ENCODE results near the gene OR8B3. TPM values are rescaled to one million over a fixed set of nuclear protein-coding genes. Genes with fewer than 3 reads are reported as not detected.

The OR8B3 gene
- total and polyA plus RNA-seq, 4 donors: not detected

- H3K27me3 ChIP-seq (ENCODE audit: control insufficient read depth in 3 of 3, insufficient read depth in 3 of 3, low read length in 2 of 3): no peaks in the 10 kb centered on the region
- no peaks in the 10 kb centered on the region for H3K4me1 ChIP-seq (ENCODE audit: control insufficient read depth in 5 of 5, insufficient read depth in 5 of 5, low read length in 5 of 5)
- TF ChIP-seq CTCF (IDR thresholded peaks at IDR 0.05; ENCODE audit: control extremely low read depth, extremely low read depth): no peak
- no peak overlapping the region for H3K27ac ChIP-seq (ENCODE audit: low read depth in 1 of 2, low read length in 1 of 2)
- no peaks in the 10 kb centered on the region for H3K36me3 ChIP-seq (ENCODE audit: control insufficient read depth in 4 of 4, insufficient read depth in 4 of 4, low read length in 4 of 4)
- 93 to 97% methylated on average over 2 of the region's 2 CpGs for WGBS, 2 donors
- H3K9me3 ChIP-seq (ENCODE audit: control insufficient read depth in 4 of 4, insufficient read depth in 3 of 4, low read length in 3 of 4): no peaks in the 10 kb centered on the region
- H3K9ac ChIP-seq (ENCODE audit: insufficient read depth in 1 of 2, low read length in 2 of 2): no peak overlapping the region
- H3K4me3 ChIP-seq: no peak overlapping the region
- ATAC-seq (ENCODE audit: insufficient read depth, low FRiP score): no peak
- no peak for DNase-seq
These were observed 18.2 kb downstream of the OR8B3 start for GRCh38 chr11:124380585-124380984.

GRCh38 chr11:124376280-124376679, 22.5 kb downstream of the OR8B3 start:
- Histone ChIP-seq H3K27ac (ENCODE audit: low read depth in 1 of 2, low read length in 1 of 2) (no peak overlapping the region), H3K4me1 (ENCODE audit: control insufficient read depth in 5 of 5, insufficient read depth in 5 of 5, low read length in 5 of 5) (no peaks in the 10 kb centered on the region), H3K4me3 (no peak overlapping the region), H3K36me3 (ENCODE audit: control insufficient read depth in 4 of 4, insufficient read depth in 4 of 4, low read length in 4 of 4) (no peaks in the 10 kb centered on the region), H3K9me3 (ENCODE audit: control insufficient read depth in 4 of 4, insufficient read depth in 3 of 4, low read length in 3 of 4) (no peaks in the 10 kb centered on the region), H3K27me3 (ENCODE audit: control insufficient read depth in 3 of 3, insufficient read depth in 3 of 3, low read length in 2 of 3) (peaks cover 0 to 4% (median 0%) of the 10 kb centered on the region in 3 donors), H3K9ac (ENCODE audit: insufficient read depth in 1 of 2, low read length in 2 of 2) (no peak overlapping the region)
- DNase-seq: no peak
- no peak for ATAC-seq (ENCODE audit: insufficient read depth, low FRiP score)
- 84 to 93% methylated on average over 3 of the region's 3 CpGs for WGBS, 2 donors
- TF ChIP-seq CTCF (IDR thresholded peaks at IDR 0.05; ENCODE audit: control extremely low read depth, extremely low read depth): no peak

- Histone ChIP-seq H3K9ac (ENCODE audit: insufficient read depth in 1 of 2, low read length in 2 of 2) (no peak overlapping the region), H3K27me3 (ENCODE audit: control insufficient read depth in 3 of 3, insufficient read depth in 3 of 3, low read length in 2 of 3) (no peaks in the 10 kb centered on the region), H3K9me3 (ENCODE audit: control insufficient read depth in 4 of 4, insufficient read depth in 3 of 4, low read length in 3 of 4) (peaks cover 0 to 2% (median 0%) of the 10 kb centered on the region in 4 donors), H3K36me3 (ENCODE audit: control insufficient read depth in 4 of 4, insufficient read depth in 4 of 4, low read length in 4 of 4) (no peaks in the 10 kb centered on the region), H3K27ac (ENCODE audit: low read depth in 1 of 2, low read length in 1 of 2) (no peak overlapping the region), H3K4me3 (no peak overlapping the region), H3K4me1 (ENCODE audit: control insufficient read depth in 5 of 5, insufficient read depth in 5 of 5, low read length in 5 of 5) (no peaks in the 10 kb centered on the region)
- TF ChIP-seq CTCF (IDR thresholded peaks at IDR 0.05; ENCODE audit: control extremely low read depth, extremely low read depth): no peak
- 34 to 35% methylated on average over 2 of the region's 2 CpGs for WGBS, 2 donors
- ATAC-seq (ENCODE audit: insufficient read depth, low FRiP score): no peak
- DNase-seq: no peak
These were observed 39.3 kb downstream of the OR8B3 start for GRCh38 chr11:124359566-124359965.

GRCh38 chr11:124346311-124346955, 52.4 kb downstream of the OR8B3 start:
- no peak for TF ChIP-seq CTCF (IDR thresholded peaks at IDR 0.05; ENCODE audit: control extremely low read depth, extremely low read depth)
- Histone ChIP-seq H3K27ac (ENCODE audit: low read depth in 1 of 2, low read length in 1 of 2) (no peak overlapping the region), H3K9ac (ENCODE audit: insufficient read depth in 1 of 2, low read length in 2 of 2) (no peak overlapping the region), H3K36me3 (ENCODE audit: control insufficient read depth in 4 of 4, insufficient read depth in 4 of 4, low read length in 4 of 4) (no peaks in the 10 kb centered on the region), H3K4me3 (no peak overlapping the region), H3K27me3 (ENCODE audit: control insufficient read depth in 3 of 3, insufficient read depth in 3 of 3, low read length in 2 of 3) (no peaks in the 10 kb centered on the region), H3K9me3 (ENCODE audit: control insufficient read depth in 4 of 4, insufficient read depth in 3 of 4, low read length in 3 of 4) (peaks cover 0 to 2% (median 0%) of the 10 kb centered on the region in 4 donors), H3K4me1 (ENCODE audit: control insufficient read depth in 5 of 5, insufficient read depth in 5 of 5, low read length in 5 of 5) (no peaks in the 10 kb centered on the region)
- ATAC-seq (ENCODE audit: insufficient read depth, low FRiP score) (no peak), DNase-seq (no peak)
- 41 to 56% methylated on average over 3 of the region's 3 CpGs for WGBS, 2 donors

Data from lung (tissue), 12 donors.